ENCODE measurements around the gene OPHN1.
"Not testable (repeated sequence)": the region's sequence is repeated elsewhere in the genome, so short reads cannot be mapped to it uniquely, and the experiment has no call there.

GRCh38 chrX:68389419-68389960 is 43.8 kb downstream of the OPHN1 start:
- not testable (repeated sequence) for TF ChIP-seq CTCF (IDR thresholded peaks at IDR 0.05; ENCODE audit: poor library complexity); EZH2 (IDR thresholded peaks at IDR 0.05; ENCODE audit: borderline replicate concordance); EZH2phosphoT487 (IDR thresholded peaks at IDR 0.05; ENCODE audit: low read depth, severe bottlenecking, unreplicated experiment)

All from hepatocyte (in vitro differentiated cells).